Gastroesophageal sphincter (tissue), 4 donors: ENCODE data around the gene SRP68. TPM values are rescaled to one million over a fixed set of nuclear protein-coding genes. Genes with fewer than 3 reads are reported as not detected.

Experiments
- ATAC-seq: fragments of 150-250 bp; one replicate; pipeline ENCODE4 v1.9.1; 2016; ENCODE audit warnings: mild to moderate bottlenecking, moderate library complexity
- H3K27ac ChIP-seq, 4 donors: fragments of 200-600 bp; sonication (generic) in 3 of 4; 1 replicate in 3 of 4; 2 replicates in 1 of 4; pipeline ENCODE4 v1.5.1; 2016 to 2019
- H3K27me3 ChIP-seq: fragments of 200-600 bp; sonication (generic); one replicate; pipeline ENCODE4 v1.5.1; 2019
- H3K36me3 ChIP-seq, 2 donors: fragments of 200-600 bp; sonication (generic); one replicate each; pipeline ENCODE4 v1.5.1; 2019; ENCODE audit warnings: control low read depth in 1 of 2
- H3K4me1 ChIP-seq, 3 donors: fragments of 200-600 bp; sonication (generic); 1 replicate in 2 of 3; 2 replicates in 1 of 3; pipeline ENCODE4 v1.5.1; 2016 to 2019; ENCODE audit warnings: control low read depth in 2 of 3
- H3K4me3 ChIP-seq, 2 donors: fragments of 200-600 bp; sonication (generic); one replicate each; pipeline ENCODE4 v1.5.1; 2019; ENCODE audit warnings: mild to moderate bottlenecking in 1 of 2, moderate library complexity in 1 of 2
- H3K9me3 ChIP-seq, 3 donors: fragments of 200-600 bp; sonication (generic); one replicate each; pipeline ENCODE4 v1.5.1; 2017 to 2019; ENCODE audit warnings: control low read depth in 2 of 3
- EP300 ChIP-seq: sonication (generic); formaldehyde crosslinking; IDR thresholded peaks from one replicate; pipeline ENCODE4 v1.6.1; 2017; ENCODE audit warnings: antibody characterized with exemption, mild to moderate bottlenecking
- POLR2A ChIP-seq, 2 donors: fragments of 450-650 bp; IDR thresholded peaks; one replicate each; pipeline ENCODE4 v1.6.1; 2017; ENCODE audit warnings: antibody characterized with exemption in 2 of 2, mild to moderate bottlenecking in 2 of 2, moderate library complexity in 1 of 2
- POLR2AphosphoS5 ChIP-seq: sonication (generic); formaldehyde crosslinking; IDR thresholded peaks from one replicate; pipeline ENCODE4 v1.6.1; 2017; ENCODE audit warnings: antibody characterized with exemption
- WGBS, 2 donors: methylation state at CpG; one replicate each; pipeline ENCODE4 v1.1.5; 2018; ENCODE audit warnings: low coverage in 1 of 2; 5-methylcytosine and 5-hydroxymethylcytosine counted together
- total RNA-seq, 4 donors: library from RNA; depleted of rRNA; stranded (reverse); fragments of >200 nt; gene quantifications; one replicate each; pipeline ENCODE4 v1.1.0, GENCODE V29; 2016
- TF ChIP-seq, protein P1 (sequence below), 4 experiments: fragments of 200-600 bp in 2 of 4; fragments of 450-650 bp in 2 of 4; sonication (generic) in 1 of 4; IDR thresholded peaks; one replicate each; pipeline ENCODE4 v1.5.1; 2017 to 2019; ENCODE audit warnings: antibody characterized with exemption in 4 of 4, mild to moderate bottlenecking in 2 of 4, moderate library complexity in 2 of 4

SRP68 gene
- total RNA-seq, 4 donors from 2014 or later = 43.0 to 63.8 (median 48.7) TPM

DNA sequence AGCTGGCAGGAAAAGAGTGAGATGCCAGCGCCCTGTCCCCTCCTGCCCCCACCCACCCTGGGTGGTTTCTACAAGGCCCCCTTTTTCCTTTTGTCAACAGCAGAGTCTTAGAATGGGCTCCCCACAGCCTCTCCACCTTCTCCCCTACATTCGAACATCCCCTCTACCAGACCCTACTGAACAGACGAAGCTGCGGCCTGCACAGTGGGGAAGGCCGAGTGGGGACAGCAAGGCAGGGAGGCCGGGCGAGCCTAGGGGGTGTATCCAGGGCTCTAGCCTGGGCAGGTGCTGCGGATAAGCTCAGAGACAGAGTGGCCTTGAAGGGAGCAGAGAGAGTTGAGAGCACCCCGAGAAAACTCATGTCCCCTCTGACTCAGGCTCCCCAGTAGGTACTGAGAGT is 14.1 kb upstream of the SRP68 start:
- no peak for TF ChIP-seq POLR2AphosphoS5
- no peak for TF ChIP-seq POLR2A (IDR thresholded peaks at IDR 0.05)
- TF ChIP-seq, protein P1, sequence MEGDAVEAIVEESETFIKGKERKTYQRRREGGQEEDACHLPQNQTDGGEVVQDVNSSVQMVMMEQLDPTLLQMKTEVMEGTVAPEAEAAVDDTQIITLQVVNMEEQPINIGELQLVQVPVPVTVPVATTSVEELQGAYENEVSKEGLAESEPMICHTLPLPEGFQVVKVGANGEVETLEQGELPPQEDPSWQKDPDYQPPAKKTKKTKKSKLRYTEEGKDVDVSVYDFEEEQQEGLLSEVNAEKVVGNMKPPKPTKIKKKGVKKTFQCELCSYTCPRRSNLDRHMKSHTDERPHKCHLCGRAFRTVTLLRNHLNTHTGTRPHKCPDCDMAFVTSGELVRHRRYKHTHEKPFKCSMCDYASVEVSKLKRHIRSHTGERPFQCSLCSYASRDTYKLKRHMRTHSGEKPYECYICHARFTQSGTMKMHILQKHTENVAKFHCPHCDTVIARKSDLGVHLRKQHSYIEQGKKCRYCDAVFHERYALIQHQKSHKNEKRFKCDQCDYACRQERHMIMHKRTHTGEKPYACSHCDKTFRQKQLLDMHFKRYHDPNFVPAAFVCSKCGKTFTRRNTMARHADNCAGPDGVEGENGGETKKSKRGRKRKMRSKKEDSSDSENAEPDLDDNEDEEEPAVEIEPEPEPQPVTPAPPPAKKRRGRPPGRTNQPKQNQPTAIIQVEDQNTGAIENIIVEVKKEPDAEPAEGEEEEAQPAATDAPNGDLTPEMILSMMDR (IDR thresholded peaks at IDR 0.05) = no peak
- TF ChIP-seq EP300 = no peak
- Histone ChIP-seq H3K36me3 (peaks cover 0 to 94% of the 10 kb centered on the region in 2 donors), H3K9me3 (no peaks in the 10 kb centered on the region), H3K27me3 (no peaks in the 10 kb centered on the region), H3K4me1 (no peaks in the 10 kb centered on the region), H3K27ac (no peak overlapping the region), H3K4me3 (no peak overlapping the region)
- no peak for ATAC-seq
- no CpG with 5 or more reads among the region's 9 CpGs for WGBS, 2 donors

DNA sequence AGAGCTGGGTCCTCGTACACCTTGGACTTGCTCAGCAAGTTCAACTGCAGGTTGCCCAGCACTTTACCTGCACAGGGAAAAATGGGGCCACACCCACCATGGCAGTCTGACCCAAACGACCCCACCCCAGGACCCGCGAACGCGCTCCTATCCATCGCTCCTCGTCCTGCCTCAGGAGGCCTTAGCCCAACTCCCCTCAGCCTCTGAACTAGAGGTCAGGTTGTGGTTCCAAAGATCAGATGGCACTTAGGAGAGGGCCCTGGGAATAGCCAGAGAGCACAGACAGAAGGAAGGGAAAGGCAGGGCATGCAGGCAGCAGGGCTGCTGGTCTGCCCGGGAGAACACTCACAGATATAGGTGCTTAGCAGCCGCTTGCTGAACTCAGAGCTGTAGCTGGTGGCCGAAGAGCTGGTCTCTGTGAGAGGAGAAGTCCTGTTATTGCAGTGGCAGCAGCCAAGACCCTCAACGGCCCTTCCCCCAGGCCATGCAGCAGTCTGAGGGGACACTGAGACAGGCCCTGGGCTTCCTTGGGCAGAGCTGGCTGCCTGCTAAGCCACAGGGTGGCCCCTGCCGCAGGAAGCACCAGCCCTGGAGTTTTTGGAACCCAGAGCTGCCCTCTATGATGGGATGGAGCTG is 13.5 kb upstream of the SRP68 start:
- Histone ChIP-seq H3K27ac (no peak overlapping the region), H3K4me1 (no peaks in the 10 kb centered on the region), H3K27me3 (no peaks in the 10 kb centered on the region), H3K9me3 (no peaks in the 10 kb centered on the region), H3K4me3 (no peak overlapping the region), H3K36me3 (peaks cover 0 to 89% of the 10 kb centered on the region in 2 donors)
- 80% methylated on average over 3 of the region's 13 CpGs; no CpG with 5 or more reads in 1 of the 2 donors for WGBS, 2 donors
- TF ChIP-seq, protein P1 (IDR thresholded peaks at IDR 0.05) = no peak
- TF ChIP-seq POLR2AphosphoS5 = no peak
- ATAC-seq = no peak

DNA sequence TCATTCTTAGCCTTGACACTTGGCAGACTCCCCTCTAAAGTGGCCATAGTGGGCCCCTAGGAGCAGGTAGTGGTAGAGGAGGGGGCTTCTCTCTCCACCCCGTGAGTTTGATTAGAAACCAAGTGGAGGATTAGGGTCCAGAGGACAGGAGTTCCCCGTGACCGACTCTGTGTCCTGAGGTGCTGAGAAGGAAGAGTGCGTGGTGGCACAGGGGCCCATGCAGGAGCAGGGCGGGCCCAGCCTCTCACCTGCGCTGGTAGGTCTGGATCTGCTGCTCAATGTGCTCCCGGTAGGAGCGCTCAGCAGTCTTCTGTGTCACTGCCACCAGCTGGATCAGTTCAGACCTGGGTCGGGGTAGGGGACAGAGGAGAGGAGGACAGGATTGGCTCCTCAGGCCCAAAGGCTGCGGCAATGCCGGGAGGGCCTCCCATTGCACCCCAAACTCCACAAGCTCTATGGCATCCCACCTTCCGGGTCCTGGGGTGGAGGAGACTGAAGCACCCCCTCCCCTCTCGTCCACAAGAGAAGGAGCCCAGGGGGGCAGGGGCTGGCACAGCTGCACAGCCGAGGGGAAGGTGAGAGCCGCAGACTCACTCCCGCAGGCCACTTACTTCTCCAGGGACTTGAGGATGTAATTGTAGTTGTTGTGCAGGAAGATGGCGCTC is 12.9 kb upstream of the SRP68 start:
- Histone ChIP-seq H3K27ac (no peak overlapping the region), H3K4me1 (peaks cover 0 to 6% (median 0%) of the 10 kb centered on the region in 3 donors), H3K36me3 (peaks cover 0 to 82% of the 10 kb centered on the region in 2 donors), H3K4me3 (no peak overlapping the region), H3K9me3 (no peaks in the 10 kb centered on the region), H3K27me3 (no peaks in the 10 kb centered on the region)
- TF ChIP-seq EP300 = no peak
- TF ChIP-seq, protein P1 (IDR thresholded peaks at IDR 0.05) = no peak
- TF ChIP-seq POLR2A (IDR thresholded peaks at IDR 0.05) = no peak
- no peak for TF ChIP-seq POLR2AphosphoS5
- WGBS, 2 donors = 87 to 100% methylated on average over 1 to 3 of the region's 17 CpGs
- ATAC-seq = no peak

DNA sequence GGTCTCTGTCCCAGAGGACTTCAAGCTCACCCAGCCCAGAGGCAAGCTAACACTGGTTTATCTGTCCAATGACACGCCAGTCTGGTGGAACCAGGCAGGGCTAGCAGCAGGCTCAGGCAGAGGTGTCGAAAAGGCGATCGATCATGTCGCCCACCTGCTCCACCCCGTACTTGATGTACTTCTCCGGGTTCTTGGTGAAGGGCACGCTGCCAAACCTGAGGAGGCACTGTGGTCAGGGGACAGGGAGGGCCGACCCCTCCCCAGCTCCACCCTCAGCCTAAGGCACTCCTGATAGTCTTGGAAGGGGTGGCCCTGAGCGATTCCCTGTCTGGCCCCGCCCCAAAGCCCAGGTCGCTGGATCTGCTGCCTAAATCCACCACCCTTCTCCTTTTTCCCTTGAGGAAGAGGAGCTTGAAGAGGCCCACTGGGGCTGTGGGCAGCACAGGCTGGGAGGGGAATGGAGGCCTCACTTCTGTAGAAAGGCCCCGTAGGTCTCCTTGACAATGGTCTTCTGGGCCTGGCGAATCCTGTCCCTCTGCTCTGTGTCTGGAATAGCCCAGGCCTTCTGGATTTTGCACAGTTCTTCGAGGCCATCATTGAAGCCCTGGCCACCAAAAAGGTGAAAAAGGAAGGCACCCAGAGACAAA is 11.3 kb upstream of the SRP68 start:
- 78 to 92% methylated on average over 2 to 5 of the region's 15 CpGs for WGBS, 2 donors
- TF ChIP-seq EP300 (no peak), POLR2A (IDR thresholded peaks at IDR 0.05) (no peak)
- TF ChIP-seq, protein P1 (IDR thresholded peaks at IDR 0.05) = no peak
- H3K36me3 ChIP-seq = peaks cover 0 to 67% of the 10 kb centered on the region in 2 donors

More for the DNA sequence above, 11.3 kb upstream of the SRP68 start:
- Histone ChIP-seq H3K27ac (no peak overlapping the region), H3K4me3 (no peak overlapping the region), H3K27me3 (peaks cover 15% of the 10 kb centered on the region), H3K4me1 (peaks cover 0 to 20% (median 0%) of the 10 kb centered on the region in 3 donors), H3K9me3 (no peaks in the 10 kb centered on the region)
- no peak for ATAC-seq
